Breast epithelium (tissue), 4 donors: ENCODE results near the gene ANK2. TPM values are rescaled to one million over a fixed set of nuclear protein-coding genes. Genes with fewer than 3 reads are reported as not detected.

ENCODE experiments used
- DNase-seq, 2 donors: peaks; one replicate each; pipeline ENCODE4 v3.0.0-alpha.2; 2019; ENCODE audit warnings: low spot score in 2 of 2
- H3K27ac ChIP-seq, 2 donors: fragments of 200-600 bp; sonication (generic) in 1 of 2; one replicate each; pipeline ENCODE4 v1.5.1; 2016 to 2019; ENCODE audit warnings: mild to moderate bottlenecking in 1 of 2
- H3K27me3 ChIP-seq, 2 donors: fragments of 200-600 bp; sonication (generic) in 1 of 2; one replicate each; pipeline versions ENCODE4 v1.5.1 to v1.6.0; 2017 to 2019; ENCODE audit warnings: control low read depth in 1 of 2, mild to moderate bottlenecking in 1 of 2
- H3K36me3 ChIP-seq: fragments of 200-600 bp; one replicate; pipeline ENCODE4 v1.5.1; 2019
- H3K4me1 ChIP-seq, 2 donors: fragments of 200-600 bp; sonication (generic); one replicate each; pipeline ENCODE4 v1.5.1; 2016 to 2019; ENCODE audit warnings: control low read depth in 1 of 2
- H3K4me3 ChIP-seq, 3 donors: fragments of 200-600 bp; sonication (generic); 1 replicate in 2 of 3; 2 replicates in 1 of 3; pipeline ENCODE4 v1.5.1; 2016 to 2019; ENCODE audit warnings: mild to moderate bottlenecking in 3 of 3, moderate library complexity in 2 of 3
- H3K9me3 ChIP-seq, 2 donors: fragments of 200-600 bp; sonication (generic) in 1 of 2; one replicate each; pipeline ENCODE4 v1.5.1; 2016 to 2019; ENCODE audit warnings: control low read depth in 1 of 2
- CTCF ChIP-seq, 3 donors: fragments of 450-650 bp; IDR thresholded peaks; one replicate each; pipeline ENCODE4 v1.5.1; 2016 to 2017; ENCODE audit warnings: antibody characterized with exemption in 3 of 3, mild to moderate bottlenecking in 3 of 3, moderate library complexity in 3 of 3
- POLR2A ChIP-seq: fragments of 450-650 bp; IDR thresholded peaks from one replicate; pipeline ENCODE4 v1.6.1; 2016; ENCODE audit warnings: antibody characterized with exemption, mild to moderate bottlenecking, moderate library complexity
- POLR2AphosphoS5 ChIP-seq, 3 donors: sonication (generic); formaldehyde crosslinking; IDR thresholded peaks; one replicate each; pipeline ENCODE4 v1.6.1; 2017; ENCODE audit warnings: antibody characterized with exemption in 3 of 3
- intact Hi-C: fragments of 100-400 bp; cut with DNase I; formaldehyde crosslinking; loops from one replicate; pipeline ENCODE4 v1.15.1; 2023; ENCODE audit warnings: low total_unique reads
- total RNA-seq, 3 donors: library from RNA; depleted of rRNA; stranded (reverse); fragments of >200 nt; gene quantifications; one replicate each; pipeline ENCODE4 v1.1.0, GENCODE V29; 2016

The ANK2 gene
- total RNA-seq, 3 donors from 2014 or later: 22.0 to 145 (median 36.7) TPM

- intact Hi-C loops: no loop called here
- Histone ChIP-seq H3K36me3 (no peaks in the 10 kb centered on the region), H3K4me3 (no peak overlapping the region), H3K9me3 (no peaks in the 10 kb centered on the region), H3K27ac (no peak overlapping the region), H3K4me1 (no peaks in the 10 kb centered on the region), H3K27me3 (no peaks in the 10 kb centered on the region)
- no peak for DNase-seq
- TF ChIP-seq POLR2AphosphoS5 (IDR thresholded peaks at IDR 0.05) (no peak), POLR2A (no peak), CTCF (IDR thresholded peaks at IDR 0.05) (no peak)
These were observed 33.1 kb upstream of the ANK2 start for GRCh38 chr4:113016377-113016776.

DNA sequence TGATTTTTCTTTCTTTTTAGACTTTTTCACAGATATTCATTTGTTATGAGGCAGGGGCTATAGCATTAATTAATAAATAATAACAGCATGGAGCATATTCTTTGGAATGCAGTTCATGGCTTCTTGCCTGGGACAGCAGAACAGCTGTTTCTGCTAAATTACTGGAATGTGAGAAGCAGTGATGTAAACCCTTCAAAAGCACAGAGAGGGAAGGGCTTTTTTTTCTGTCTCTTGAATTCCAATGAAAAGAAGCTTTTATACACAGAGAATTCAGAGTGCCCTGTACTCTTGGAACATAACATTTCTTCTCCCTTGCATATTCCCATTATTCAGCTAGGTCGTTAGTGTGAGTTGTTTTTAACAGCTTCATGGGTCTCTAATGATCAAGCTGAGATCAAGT is 28.5 kb upstream of the ANK2 start:
- Histone ChIP-seq H3K4me3 (no peak overlapping the region), H3K27me3 (no peaks in the 10 kb centered on the region), H3K36me3 (no peaks in the 10 kb centered on the region), H3K4me1 (no peaks in the 10 kb centered on the region), H3K9me3 (no peaks in the 10 kb centered on the region), H3K27ac (no peak overlapping the region)
- TF ChIP-seq CTCF (IDR thresholded peaks at IDR 0.05): no peak
- TF ChIP-seq POLR2AphosphoS5 (IDR thresholded peaks at IDR 0.05): no peak
- no peak for TF ChIP-seq POLR2A
- intact Hi-C loops: no loop called here
- no peak for DNase-seq

DNA sequence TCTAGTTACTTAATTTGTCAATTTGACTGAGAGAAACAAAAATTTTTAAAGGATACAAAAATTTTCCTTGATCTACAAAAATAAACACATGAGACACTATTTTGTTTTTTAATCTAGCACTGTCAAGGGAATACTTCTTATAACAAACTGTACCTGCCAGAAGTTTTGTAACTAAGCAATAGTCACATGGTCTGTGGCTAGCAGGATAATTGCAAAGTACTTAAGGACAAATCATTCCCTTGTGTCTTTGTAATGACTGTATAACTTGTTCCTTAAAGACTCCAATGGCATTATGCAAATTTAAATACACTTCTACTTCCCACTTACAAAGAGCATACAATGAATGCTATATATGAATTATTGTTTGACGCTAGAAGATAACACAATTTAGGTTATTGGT is 25.1 kb upstream of the ANK2 start:
- H3K36me3 ChIP-seq: no peaks in the 10 kb centered on the region
- H3K27ac ChIP-seq: no peak overlapping the region
- intact Hi-C loops: no loop called here
- no peak for DNase-seq
- H3K27me3 ChIP-seq: no peaks in the 10 kb centered on the region
- TF ChIP-seq CTCF (IDR thresholded peaks at IDR 0.05) (no peak), POLR2A (no peak), POLR2AphosphoS5 (IDR thresholded peaks at IDR 0.05) (no peak)
- H3K4me3 ChIP-seq: no peak overlapping the region
- no peaks in the 10 kb centered on the region for H3K9me3 ChIP-seq
- H3K4me1 ChIP-seq: no peaks in the 10 kb centered on the region

GRCh38 chr4:113025416-113025815 is 24.0 kb upstream of the ANK2 start:
- Histone ChIP-seq H3K4me3 (no peak overlapping the region), H3K36me3 (no peaks in the 10 kb centered on the region), H3K4me1 (no peaks in the 10 kb centered on the region), H3K27ac (no peak overlapping the region), H3K9me3 (no peaks in the 10 kb centered on the region), H3K27me3 (no peaks in the 10 kb centered on the region)
- TF ChIP-seq POLR2AphosphoS5 (IDR thresholded peaks at IDR 0.05) (no peak), CTCF (IDR thresholded peaks at IDR 0.05) (no peak), POLR2A (no peak)
- intact Hi-C loops: no loop called here
- DNase-seq: no peak

- intact Hi-C loops: no loop called here
- H3K36me3 ChIP-seq: no peaks in the 10 kb centered on the region
- no peak for DNase-seq
- no peak overlapping the region for H3K27ac ChIP-seq
- H3K27me3 ChIP-seq: no peaks in the 10 kb centered on the region
- no peak overlapping the region for H3K4me3 ChIP-seq
- no peaks in the 10 kb centered on the region for H3K9me3 ChIP-seq
- no peak for TF ChIP-seq POLR2A
- TF ChIP-seq CTCF (IDR thresholded peaks at IDR 0.05): no peak
- TF ChIP-seq POLR2AphosphoS5 (IDR thresholded peaks at IDR 0.05): no peak
- no peaks in the 10 kb centered on the region for H3K4me1 ChIP-seq
These were observed 22.9 kb upstream of the ANK2 start for GRCh38 chr4:113026556-113026955.
